RWPE2 (cell line): ENCODE results near the gene SV2C.

Experiments used
- ATAC-seq: fragments of 200-7000 bp; cut with Tn5 transposase; 3 replicates; pipeline ENCODE4 v1.9.1; 2021; ENCODE audit warnings: low read depth
- DNase-seq: peaks from one replicate; pipeline ENCODE4 v3.0.0-alpha.2; 2020; ENCODE audit warnings: low spot score
- H3K27ac ChIP-seq: fragments of 450-650 bp; 2 replicates; pipeline ENCODE4 v1.5.1; 2017; ENCODE audit warnings: mild to moderate bottlenecking; ENCODE audit not compliant: poor library complexity, severe bottlenecking
- H3K27me3 ChIP-seq: fragments of 250-450 bp; sonication (Bioruptor Pico); 2 replicates; pipeline ENCODE4 v1.5.1; 2021; ENCODE audit warnings: mild to moderate bottlenecking, moderate library complexity; ENCODE audit not compliant: insufficient read depth, poor library complexity, severe bottlenecking
- H3K36me3 ChIP-seq: fragments of 250-450 bp; sonication (Bioruptor Pico); 2 replicates; pipeline ENCODE4 v1.5.1; 2020; ENCODE audit warnings: low read depth, mild to moderate bottlenecking, moderate library complexity
- H3K4me1 ChIP-seq: fragments of 250-450 bp; sonication (Bioruptor Pico); 2 replicates; pipeline ENCODE4 v1.5.1; 2021; ENCODE audit warnings: mild to moderate bottlenecking, moderate library complexity; ENCODE audit not compliant: insufficient read depth, poor library complexity, severe bottlenecking
- H3K4me3 ChIP-seq: fragments of 250-450 bp; sonication (Bioruptor Pico); 2 replicates; pipeline ENCODE4 v1.5.1; 2021; ENCODE audit warnings: mild to moderate bottlenecking, moderate library complexity; ENCODE audit not compliant: severe bottlenecking
- H3K9me3 ChIP-seq: fragments of 250-450 bp; sonication (Bioruptor Pico); 2 replicates; pipeline ENCODE4 v1.5.1; 2021; ENCODE audit warnings: mild to moderate bottlenecking, moderate library complexity; ENCODE audit not compliant: severe bottlenecking
- TF ChIP-seq, protein P1 (sequence below): fragments of 450-650 bp; IDR thresholded peaks from one replicate; pipeline ENCODE4 v1.5.1; 2017; ENCODE audit warnings: mild to moderate bottlenecking, moderate library complexity; ENCODE audit not compliant: poor library complexity, severe bottlenecking

Gene SV2C

DNA sequence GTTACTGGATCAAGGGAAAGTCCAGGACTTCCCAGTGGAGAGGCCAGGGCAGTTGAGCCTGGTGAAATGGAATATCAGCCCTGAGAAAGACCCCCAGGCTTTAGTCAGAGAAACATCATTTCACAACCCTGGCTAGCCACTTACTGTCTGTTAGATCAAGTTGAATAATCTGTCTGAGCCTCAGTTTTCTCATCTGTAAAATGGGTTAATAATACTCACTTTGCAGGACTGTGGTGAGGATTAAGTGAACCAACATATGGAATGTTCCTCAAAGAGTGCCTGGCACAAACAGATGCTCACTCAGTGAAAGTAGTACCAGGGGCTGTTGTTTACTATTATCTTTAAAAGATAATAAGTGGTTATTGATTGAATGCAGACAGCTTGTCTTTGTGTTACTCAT, 110.5 kb downstream of the SV2C start:
- no peaks in the 10 kb centered on the region for H3K9me3 ChIP-seq
- no peaks in the 10 kb centered on the region for H3K36me3 ChIP-seq
- peaks cover 40% of the 10 kb centered on the region for H3K27me3 ChIP-seq
- DNase-seq (no peak), ATAC-seq (no peak)
- TF ChIP-seq, protein P1, sequence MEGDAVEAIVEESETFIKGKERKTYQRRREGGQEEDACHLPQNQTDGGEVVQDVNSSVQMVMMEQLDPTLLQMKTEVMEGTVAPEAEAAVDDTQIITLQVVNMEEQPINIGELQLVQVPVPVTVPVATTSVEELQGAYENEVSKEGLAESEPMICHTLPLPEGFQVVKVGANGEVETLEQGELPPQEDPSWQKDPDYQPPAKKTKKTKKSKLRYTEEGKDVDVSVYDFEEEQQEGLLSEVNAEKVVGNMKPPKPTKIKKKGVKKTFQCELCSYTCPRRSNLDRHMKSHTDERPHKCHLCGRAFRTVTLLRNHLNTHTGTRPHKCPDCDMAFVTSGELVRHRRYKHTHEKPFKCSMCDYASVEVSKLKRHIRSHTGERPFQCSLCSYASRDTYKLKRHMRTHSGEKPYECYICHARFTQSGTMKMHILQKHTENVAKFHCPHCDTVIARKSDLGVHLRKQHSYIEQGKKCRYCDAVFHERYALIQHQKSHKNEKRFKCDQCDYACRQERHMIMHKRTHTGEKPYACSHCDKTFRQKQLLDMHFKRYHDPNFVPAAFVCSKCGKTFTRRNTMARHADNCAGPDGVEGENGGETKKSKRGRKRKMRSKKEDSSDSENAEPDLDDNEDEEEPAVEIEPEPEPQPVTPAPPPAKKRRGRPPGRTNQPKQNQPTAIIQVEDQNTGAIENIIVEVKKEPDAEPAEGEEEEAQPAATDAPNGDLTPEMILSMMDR = no peak
- H3K27ac ChIP-seq = no peak overlapping the region
- H3K4me1 ChIP-seq = no peaks in the 10 kb centered on the region
- H3K4me3 ChIP-seq = no peak overlapping the region

DNA sequence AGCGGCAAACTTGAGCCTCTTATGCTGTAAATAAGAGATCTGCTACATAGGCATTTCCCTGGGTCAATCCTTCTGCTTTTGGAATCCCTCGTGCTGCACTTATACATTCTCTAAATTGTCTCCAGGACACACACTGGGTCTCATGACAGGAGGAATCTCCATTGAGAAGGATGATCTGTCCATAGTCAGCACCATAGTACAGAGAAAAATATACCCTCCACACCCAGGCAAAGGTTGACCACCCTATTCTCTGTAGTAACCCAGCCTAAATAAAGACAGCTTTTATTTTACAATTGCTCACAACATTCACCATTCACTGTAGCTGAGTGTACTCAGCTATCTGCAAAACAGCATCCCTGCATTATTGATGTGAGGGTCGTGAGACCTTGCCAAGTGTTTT, 111.2 kb downstream of the SV2C start:
- H3K36me3 ChIP-seq = no peaks in the 10 kb centered on the region
- DNase-seq = no peak
- no peak for ATAC-seq
- TF ChIP-seq, protein P1 = no peak
- peaks cover 40% of the 10 kb centered on the region for H3K27me3 ChIP-seq
- H3K27ac ChIP-seq = no peak overlapping the region
- H3K9me3 ChIP-seq = no peaks in the 10 kb centered on the region
- no peak overlapping the region for H3K4me3 ChIP-seq
- H3K4me1 ChIP-seq = no peaks in the 10 kb centered on the region

DNA sequence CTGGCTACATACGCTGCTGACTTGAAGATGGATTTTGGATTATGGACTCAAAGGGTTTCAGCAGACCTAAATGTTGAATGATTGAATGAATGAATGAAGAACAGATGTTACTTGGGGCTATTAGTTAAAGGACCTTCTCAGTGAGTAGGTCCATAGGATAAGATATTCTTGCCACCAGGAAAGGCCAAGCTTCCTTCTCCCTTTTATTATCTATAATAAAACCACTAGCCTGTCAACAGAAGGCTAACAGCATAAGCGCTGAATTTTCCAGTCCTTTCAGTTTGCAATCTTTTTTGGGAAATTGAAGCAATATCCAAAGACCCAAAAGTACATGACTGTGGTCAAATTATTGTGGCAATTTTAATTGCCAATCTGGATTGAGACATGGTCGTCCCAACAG, 113.3 kb downstream of the SV2C start:
- H3K27me3 ChIP-seq = peaks cover 44% of the 10 kb centered on the region
- ATAC-seq (no peak), DNase-seq (no peak)
- H3K36me3 ChIP-seq = no peaks in the 10 kb centered on the region
- no peak overlapping the region for H3K4me3 ChIP-seq
- no peaks in the 10 kb centered on the region for H3K9me3 ChIP-seq
- TF ChIP-seq, protein P1 = no peak
- H3K27ac ChIP-seq = no peak overlapping the region
- H3K4me1 ChIP-seq = no peaks in the 10 kb centered on the region

DNA sequence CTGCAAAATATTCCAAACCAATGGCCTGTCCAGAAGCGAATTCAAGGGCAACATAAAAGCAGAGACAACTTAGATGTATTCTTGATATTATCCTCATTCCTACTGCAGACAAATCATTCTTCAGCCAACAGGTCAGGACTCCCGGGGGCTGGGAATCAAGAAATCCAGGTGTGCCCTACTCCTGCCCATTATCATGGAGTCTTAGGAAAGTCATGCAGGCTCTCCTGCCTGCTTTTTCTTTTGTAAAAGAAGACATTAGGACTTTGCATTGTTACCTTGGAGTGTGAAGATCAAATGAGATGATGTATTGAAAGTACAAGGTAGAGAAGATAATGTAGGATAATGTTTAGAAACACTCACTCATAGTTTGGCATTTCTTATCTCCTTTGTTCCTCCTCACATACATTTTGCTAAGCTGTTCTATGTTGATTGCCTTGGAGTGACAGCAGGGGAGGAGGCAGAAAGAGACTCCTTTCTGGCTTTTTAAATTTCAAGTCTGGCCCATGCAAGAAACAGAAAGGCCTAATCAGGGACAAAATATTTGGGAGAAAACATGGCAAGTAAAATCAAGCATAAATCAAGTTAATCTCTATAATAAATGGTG, 113.8 kb downstream of the SV2C start:
- peaks cover 41% of the 10 kb centered on the region for H3K27me3 ChIP-seq
- DNase-seq (no peak), ATAC-seq (no peak)
- no peaks in the 10 kb centered on the region for H3K36me3 ChIP-seq
- no peaks in the 10 kb centered on the region for H3K9me3 ChIP-seq
- H3K4me1 ChIP-seq = no peaks in the 10 kb centered on the region
- TF ChIP-seq, protein P1 = no peak
- H3K4me3 ChIP-seq = no peak overlapping the region
- no peak overlapping the region for H3K27ac ChIP-seq

DNA sequence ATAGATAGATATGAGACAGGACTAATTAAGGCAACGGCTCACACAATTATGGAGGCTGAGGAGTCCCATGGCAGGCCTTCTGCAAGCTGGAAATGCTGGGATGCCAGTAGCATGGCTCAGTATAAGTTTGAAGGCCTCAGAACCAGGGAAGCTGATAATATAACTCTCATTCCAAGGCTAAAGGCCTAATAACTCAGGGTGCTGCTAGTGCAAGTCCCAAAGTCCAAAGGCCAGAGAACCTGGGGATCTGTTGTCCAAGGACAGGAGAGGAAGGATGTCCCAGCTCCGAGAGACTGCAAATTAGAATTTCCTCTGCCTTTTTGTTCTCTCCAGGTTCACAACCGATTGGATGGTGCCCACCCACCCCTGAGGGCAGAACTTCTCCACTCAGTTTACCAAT, 114.5 kb downstream of the SV2C start:
- DNase-seq = no peak
- TF ChIP-seq, protein P1 = no peak

More for the DNA sequence above, 114.5 kb downstream of the SV2C start:
- Histone ChIP-seq H3K4me1 (no peaks in the 10 kb centered on the region), H3K27ac (no peak overlapping the region), H3K9me3 (no peaks in the 10 kb centered on the region), H3K27me3 (peaks cover 40% of the 10 kb centered on the region), H3K36me3 (no peaks in the 10 kb centered on the region), H3K4me3 (no peak overlapping the region)
- ATAC-seq = no peak
